Esophagus squamous epithelium (tissue), 5 donors: Measurements from ENCODE around the gene ALDH1L1. TPM values are rescaled to one million over a fixed set of nuclear protein-coding genes. Genes with fewer than 3 reads are reported as not detected.

Source experiments
- DNase-seq: peaks from one replicate; lab custom pipeline; 2025; lab: John Stamatoyannopoulos, UW
- H3K27ac ChIP-seq, 4 donors: fragments of 200-600 bp; sonication (generic); one replicate each; pipeline ENCODE4 v1.5.1; 2016 to 2019; ENCODE audit warnings: mild to moderate bottlenecking in 1 of 4
- H3K27me3 ChIP-seq, 4 donors: fragments of 200-600 bp; sonication (generic); 1 replicate in 3 of 4; 2 replicates in 1 of 4; pipeline versions ENCODE4 v1.5.1 to v1.6.0; 2017 to 2021; ENCODE audit warnings: antibody characterized with exemption in 1 of 4
- H3K36me3 ChIP-seq, 3 donors: fragments of 200-600 bp; sonication (generic); one replicate each; pipeline ENCODE4 v1.5.1; 2016 to 2019
- H3K4me1 ChIP-seq, 3 donors: fragments of 200-600 bp; sonication (generic); one replicate each; pipeline ENCODE4 v1.5.1; 2017 to 2019
- H3K4me3 ChIP-seq, 4 donors: fragments of 200-600 bp; sonication (generic); 1 replicate in 3 of 4; 2 replicates in 1 of 4; pipeline ENCODE4 v1.5.1; 2016 to 2019; ENCODE audit warnings: mild to moderate bottlenecking in 2 of 4, moderate library complexity in 1 of 4
- H3K9me3 ChIP-seq, 3 donors: fragments of 200-600 bp; sonication (generic); one replicate each; pipeline ENCODE4 v1.5.1; 2016 to 2019
- POLR2A ChIP-seq, 4 donors: fragments of 450-650 bp; IDR thresholded peaks; one replicate each; pipeline ENCODE4 v1.6.1; 2017; ENCODE audit warnings: antibody characterized with exemption in 4 of 4, mild to moderate bottlenecking in 4 of 4, moderate library complexity in 3 of 4
- WGBS, 2 donors: methylation state at CpG; one replicate each; pipeline ENCODE4 v1.1.5; 2018; 5-methylcytosine and 5-hydroxymethylcytosine counted together
- intact Hi-C: fragments of 100-400 bp; cut with DNase I; formaldehyde crosslinking; loops from one replicate; pipeline ENCODE4 v1.15.0; 2022
- total RNA-seq, 4 donors: library from RNA; depleted of rRNA; stranded (reverse); fragments of >200 nt; gene quantifications; one replicate each; pipeline ENCODE4 v1.1.0, GENCODE V29; 2016
- TF ChIP-seq, protein P1 (sequence below), 6 experiments: fragments of 450-650 bp in 4 of 6; fragments of 200-600 bp in 2 of 6; sonication (generic) in 2 of 6; IDR thresholded peaks; one replicate each; pipeline ENCODE4 v1.5.1; 2016 to 2019; ENCODE audit warnings: antibody characterized with exemption in 6 of 6, mild to moderate bottlenecking in 4 of 6, moderate library complexity in 4 of 6
- donor health status: DM: yes; HTN: yes; CAD: no.

ALDH1L1 gene
- total RNA-seq, 4 donors from 2014 or later: 1.6 to 19.3 (median 4.4) TPM

DNA sequence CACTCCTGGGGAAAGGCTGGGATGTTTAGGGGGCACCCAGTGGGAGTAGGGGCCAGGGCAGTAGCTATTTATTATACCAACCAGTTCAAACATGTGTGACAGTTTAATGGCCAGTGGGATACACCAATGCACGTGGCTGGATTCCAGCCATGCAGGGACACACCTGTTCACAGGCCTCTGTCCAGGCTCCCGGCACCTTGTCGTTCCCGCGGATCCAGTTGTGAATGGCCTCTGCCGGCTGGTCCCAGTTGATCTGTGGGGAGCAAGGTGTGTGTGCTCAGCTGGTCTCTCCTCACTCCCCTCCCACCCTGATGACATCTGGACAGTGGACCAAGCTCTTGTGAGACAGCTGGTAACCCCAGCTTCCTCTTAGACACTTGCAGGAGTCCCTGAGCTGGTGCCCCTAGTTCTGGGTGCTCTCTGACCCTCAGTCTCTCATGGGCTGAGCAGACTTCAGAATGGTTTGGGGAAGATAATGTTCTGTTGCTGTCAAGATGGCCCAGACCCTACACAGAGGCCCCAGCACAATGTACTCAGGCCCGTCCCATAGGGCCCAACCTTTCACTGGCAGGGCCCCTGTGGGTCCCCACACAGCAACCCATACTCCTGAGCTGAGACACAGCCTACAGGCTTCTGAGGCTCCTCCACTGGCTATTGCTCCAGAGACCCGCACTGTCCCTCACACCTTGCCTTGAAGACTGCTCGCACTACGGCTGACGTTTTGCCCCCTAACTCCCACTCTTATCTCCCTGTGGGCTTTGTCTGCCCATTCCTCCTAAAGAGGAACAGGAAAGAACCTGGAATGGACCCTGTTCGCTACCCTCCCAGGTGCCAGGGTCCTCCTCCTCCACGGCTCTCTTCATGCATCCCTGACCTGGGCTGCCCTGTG, 25.8 kb downstream of the ALDH1L1 start:
- DNase-seq: no peak
- no peak overlapping the region for H3K27ac ChIP-seq
- 79 to 86% methylated on average over 9 to 10 of the region's 13 CpGs for WGBS, 2 donors
- H3K9me3 ChIP-seq: no peaks in the 10 kb centered on the region
- no peaks in the 10 kb centered on the region for H3K36me3 ChIP-seq
- no peak for TF ChIP-seq POLR2A (IDR thresholded peaks at IDR 0.05)
- TF ChIP-seq, protein P1, sequence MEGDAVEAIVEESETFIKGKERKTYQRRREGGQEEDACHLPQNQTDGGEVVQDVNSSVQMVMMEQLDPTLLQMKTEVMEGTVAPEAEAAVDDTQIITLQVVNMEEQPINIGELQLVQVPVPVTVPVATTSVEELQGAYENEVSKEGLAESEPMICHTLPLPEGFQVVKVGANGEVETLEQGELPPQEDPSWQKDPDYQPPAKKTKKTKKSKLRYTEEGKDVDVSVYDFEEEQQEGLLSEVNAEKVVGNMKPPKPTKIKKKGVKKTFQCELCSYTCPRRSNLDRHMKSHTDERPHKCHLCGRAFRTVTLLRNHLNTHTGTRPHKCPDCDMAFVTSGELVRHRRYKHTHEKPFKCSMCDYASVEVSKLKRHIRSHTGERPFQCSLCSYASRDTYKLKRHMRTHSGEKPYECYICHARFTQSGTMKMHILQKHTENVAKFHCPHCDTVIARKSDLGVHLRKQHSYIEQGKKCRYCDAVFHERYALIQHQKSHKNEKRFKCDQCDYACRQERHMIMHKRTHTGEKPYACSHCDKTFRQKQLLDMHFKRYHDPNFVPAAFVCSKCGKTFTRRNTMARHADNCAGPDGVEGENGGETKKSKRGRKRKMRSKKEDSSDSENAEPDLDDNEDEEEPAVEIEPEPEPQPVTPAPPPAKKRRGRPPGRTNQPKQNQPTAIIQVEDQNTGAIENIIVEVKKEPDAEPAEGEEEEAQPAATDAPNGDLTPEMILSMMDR (IDR thresholded peaks at IDR 0.05): no peak
- H3K27me3 ChIP-seq: no peaks in the 10 kb centered on the region
- no peak overlapping the region for H3K4me3 ChIP-seq
- no peaks in the 10 kb centered on the region for H3K4me1 ChIP-seq
- intact Hi-C loops: no loop called here

DNA sequence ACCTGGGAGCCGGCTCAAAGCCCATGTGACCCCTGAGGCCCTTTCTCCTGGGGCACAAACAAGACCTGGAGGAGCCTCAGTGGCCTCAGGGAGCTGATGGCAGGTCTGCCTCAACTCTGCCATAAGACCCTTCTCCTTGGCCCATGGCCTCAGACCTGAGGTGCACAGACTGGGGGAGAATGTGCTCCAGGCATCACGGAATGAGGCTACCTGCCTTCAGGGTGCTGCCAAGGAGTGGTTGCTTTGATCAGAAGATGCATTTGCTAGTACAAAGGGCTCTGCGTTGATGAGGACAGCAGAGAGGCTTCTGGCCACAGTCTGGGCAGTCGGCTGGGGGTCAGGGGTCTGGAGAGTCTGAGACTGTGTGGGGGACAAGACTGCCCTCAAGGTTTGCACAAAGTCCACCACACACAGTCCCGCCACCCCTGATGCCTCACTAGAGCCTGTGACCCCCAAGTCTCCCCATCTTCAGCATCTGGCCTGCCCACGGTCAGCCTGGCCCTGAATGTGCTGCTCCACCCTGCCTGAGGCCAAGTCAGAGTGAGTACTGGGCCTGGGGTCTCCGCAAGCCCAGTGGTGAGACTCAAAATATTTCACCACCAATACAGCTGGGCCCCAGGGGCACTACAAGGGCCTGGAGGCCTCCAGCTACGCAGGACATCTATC, 26.6 kb downstream of the ALDH1L1 start:
- Histone ChIP-seq H3K36me3 (no peaks in the 10 kb centered on the region), H3K4me3 (no peak overlapping the region), H3K4me1 (no peaks in the 10 kb centered on the region), H3K9me3 (no peaks in the 10 kb centered on the region), H3K27ac (no peak overlapping the region), H3K27me3 (no peaks in the 10 kb centered on the region)
- TF ChIP-seq, protein P1 (IDR thresholded peaks at IDR 0.05): no peak
- no peak for TF ChIP-seq POLR2A (IDR thresholded peaks at IDR 0.05)
- DNase-seq: no peak
- 74 to 93% methylated on average over 3 to 4 of the region's 8 CpGs for WGBS, 2 donors
- intact Hi-C loops: no loop called here

DNA sequence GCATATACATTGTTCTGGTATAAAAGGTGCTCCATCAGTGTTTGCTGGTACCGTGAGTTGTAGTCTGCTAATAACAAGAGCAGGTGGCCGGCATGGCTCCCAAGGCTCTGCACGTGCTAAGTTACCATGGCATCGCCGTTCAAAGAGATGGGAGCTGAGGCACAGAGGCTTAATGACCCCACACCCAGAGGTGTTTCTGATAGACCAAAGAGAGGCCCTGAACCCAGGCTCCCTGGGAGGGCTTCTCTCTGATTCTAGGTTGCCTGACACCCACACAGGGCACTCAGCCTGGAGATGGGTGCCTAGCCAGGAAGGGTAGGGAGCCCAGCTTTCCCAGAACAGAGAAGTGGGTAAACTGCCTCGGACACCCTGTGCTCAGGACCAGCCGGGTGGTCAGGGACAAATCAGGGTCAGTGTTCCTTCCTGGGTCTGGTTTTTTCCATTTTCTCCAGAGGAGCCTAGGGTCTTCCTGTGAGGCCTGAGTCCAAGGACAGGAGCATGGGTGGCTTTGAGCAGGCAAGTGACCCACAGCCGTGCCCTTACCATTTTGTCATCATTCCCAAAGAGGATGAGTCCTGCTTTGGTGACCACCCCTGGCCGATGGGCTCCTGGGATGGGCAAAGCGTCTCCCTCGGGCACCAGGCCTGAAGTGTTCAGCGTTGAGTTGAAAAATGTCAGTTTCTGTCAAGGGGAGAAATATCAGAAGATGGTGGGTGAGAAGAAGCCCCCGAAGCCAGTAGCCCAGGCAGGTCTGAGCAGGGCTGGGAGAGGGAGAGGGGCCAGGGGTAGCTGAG, 27.3 kb downstream of the ALDH1L1 start:
- DNase-seq: no peak
- Histone ChIP-seq H3K27ac (no peak overlapping the region), H3K9me3 (no peaks in the 10 kb centered on the region), H3K4me3 (no peak overlapping the region), H3K4me1 (no peaks in the 10 kb centered on the region), H3K27me3 (no peaks in the 10 kb centered on the region), H3K36me3 (no peaks in the 10 kb centered on the region)
- no peak for TF ChIP-seq POLR2A (IDR thresholded peaks at IDR 0.05)
- TF ChIP-seq, protein P1 (IDR thresholded peaks at IDR 0.05): no peak
- intact Hi-C loops: no loop called here
- 80 to 93% methylated on average over 7 to 10 of the region's 13 CpGs for WGBS, 2 donors

DNA sequence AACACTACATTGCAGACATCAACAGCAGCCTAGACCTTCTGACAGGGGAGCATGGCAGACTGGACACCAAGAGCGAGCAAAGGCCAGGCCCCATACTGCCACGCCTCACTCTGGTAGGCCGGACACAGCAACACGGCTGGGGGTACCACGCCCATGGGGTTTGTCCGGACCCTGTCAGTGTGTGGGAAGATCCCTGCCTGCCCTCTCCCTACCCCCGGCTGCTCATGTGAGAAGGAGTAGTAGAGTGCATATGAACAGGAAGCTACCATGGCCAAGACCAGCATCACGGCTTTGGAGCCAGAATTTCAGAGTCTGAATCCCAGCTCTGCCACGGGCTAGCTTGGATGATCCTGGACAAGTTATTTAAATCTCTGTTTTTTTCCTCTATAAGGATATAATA, 27.9 kb downstream of the ALDH1L1 start:
- intact Hi-C loops: no loop called here
- H3K27me3 ChIP-seq: no peaks in the 10 kb centered on the region
- H3K36me3 ChIP-seq: no peaks in the 10 kb centered on the region
- H3K27ac ChIP-seq: no peak overlapping the region
- no peaks in the 10 kb centered on the region for H3K4me1 ChIP-seq
- 80 to 84% methylated on average over 5 to 7 of the region's 9 CpGs for WGBS, 2 donors
- H3K9me3 ChIP-seq: no peaks in the 10 kb centered on the region
- TF ChIP-seq, protein P1 (IDR thresholded peaks at IDR 0.05): no peak
- no peak for TF ChIP-seq POLR2A (IDR thresholded peaks at IDR 0.05)
- no peak for DNase-seq
- no peak overlapping the region for H3K4me3 ChIP-seq
